ENCODE measurements around the gene HOXD10. TPM values are rescaled to one million over a fixed set of nuclear protein-coding genes. Genes with fewer than 3 reads are reported as not detected.
A peak's percentile ranks its signal among the peaks of the same experiment; 100 is the strongest.

Gene HOXD10
- total RNA-seq, 1 donor from 2014 or later, result not detected

DNA sequence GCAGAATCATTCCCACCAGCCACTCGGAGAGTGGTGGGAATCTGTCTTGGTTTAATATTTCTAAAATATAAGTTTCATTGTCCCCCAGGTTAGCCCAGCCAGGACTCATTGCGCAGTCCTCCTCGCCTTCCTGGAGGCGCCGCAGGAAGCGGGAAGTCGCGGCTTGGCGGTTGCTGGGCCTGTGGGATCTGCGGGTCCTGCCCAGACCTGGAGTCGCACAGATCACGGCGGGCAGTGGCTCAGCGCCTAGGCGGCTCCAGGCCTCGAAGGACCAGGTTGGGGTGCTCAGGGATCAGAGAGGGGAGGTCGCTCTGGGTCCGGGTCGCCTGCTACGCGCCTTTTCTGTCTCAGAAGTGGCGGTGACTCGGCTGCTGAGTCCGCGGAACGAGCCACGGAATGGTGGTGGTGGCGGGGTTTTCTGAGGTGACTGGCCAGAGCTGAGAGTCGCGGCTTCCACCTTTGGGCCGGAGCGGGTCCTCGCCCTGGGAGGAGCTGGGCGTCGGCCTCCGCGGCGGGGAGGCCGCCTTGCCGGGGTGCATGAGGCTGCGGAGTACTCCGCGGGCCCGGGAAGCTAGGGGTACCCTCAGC lies 43.2 kb downstream of the HOXD10 start:
- H3K4me1 ChIP-seq, result peaks cover 26% of the 10 kb centered on the region
- peaks cover 100% of the 10 kb centered on the region for H3K27me3 ChIP-seq (ENCODE audit: low read depth)
- DNase-seq, result no peak
- intact Hi-C loops (cut with DNase I), result no loop called here
- H3K4me3 ChIP-seq, result no peak overlapping the region
- no peaks in the 10 kb centered on the region for H3K36me3 ChIP-seq
- ATAC-seq, result peak in 1 of 2 donors; percentile 20
- H3K9me3 ChIP-seq, result no peaks in the 10 kb centered on the region
- TF ChIP-seq, protein P1, sequence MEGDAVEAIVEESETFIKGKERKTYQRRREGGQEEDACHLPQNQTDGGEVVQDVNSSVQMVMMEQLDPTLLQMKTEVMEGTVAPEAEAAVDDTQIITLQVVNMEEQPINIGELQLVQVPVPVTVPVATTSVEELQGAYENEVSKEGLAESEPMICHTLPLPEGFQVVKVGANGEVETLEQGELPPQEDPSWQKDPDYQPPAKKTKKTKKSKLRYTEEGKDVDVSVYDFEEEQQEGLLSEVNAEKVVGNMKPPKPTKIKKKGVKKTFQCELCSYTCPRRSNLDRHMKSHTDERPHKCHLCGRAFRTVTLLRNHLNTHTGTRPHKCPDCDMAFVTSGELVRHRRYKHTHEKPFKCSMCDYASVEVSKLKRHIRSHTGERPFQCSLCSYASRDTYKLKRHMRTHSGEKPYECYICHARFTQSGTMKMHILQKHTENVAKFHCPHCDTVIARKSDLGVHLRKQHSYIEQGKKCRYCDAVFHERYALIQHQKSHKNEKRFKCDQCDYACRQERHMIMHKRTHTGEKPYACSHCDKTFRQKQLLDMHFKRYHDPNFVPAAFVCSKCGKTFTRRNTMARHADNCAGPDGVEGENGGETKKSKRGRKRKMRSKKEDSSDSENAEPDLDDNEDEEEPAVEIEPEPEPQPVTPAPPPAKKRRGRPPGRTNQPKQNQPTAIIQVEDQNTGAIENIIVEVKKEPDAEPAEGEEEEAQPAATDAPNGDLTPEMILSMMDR (IDR thresholded peaks at IDR 0.05), result no peak
- no peak overlapping the region for H3K27ac ChIP-seq

DNA sequence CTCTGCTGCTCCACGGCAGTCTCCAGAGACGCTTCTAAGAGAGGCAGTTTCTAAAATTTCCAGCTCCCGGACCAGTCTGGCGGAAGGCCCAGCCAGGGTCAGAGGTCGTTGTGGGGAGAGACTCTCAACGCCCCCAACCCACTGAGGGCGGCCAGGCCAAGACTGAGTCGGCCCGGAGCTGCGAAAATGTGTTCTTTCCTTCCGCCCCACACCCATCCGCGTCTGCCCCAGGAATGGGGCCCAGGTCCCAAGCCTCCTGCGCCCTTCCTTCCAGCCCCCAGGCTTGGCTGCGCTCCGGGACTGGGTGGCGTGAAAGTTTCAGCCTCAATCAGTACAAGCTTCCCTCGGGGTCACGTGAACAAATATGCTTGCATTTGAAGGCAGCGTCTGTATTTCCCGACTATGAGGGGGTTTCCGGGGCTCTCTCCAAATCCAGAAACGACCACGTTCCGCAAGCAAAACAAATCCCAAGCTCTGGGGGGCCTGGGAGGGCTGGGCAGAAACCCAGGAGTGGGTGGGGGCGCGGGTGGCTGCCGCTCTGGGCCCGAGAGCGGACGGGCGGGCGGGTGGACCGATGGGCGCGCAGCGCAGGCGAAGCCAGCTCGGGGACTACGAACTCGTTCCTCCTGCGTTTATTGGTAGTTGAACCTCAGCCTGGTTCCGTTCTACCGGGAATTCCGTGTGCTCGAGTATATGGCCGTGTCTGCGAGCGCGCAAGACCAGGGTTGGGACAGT lies 43.8 kb downstream of the HOXD10 start:
- ATAC-seq (no peak), DNase-seq (no peak)
- Histone ChIP-seq H3K4me1 (peaks cover 26% of the 10 kb centered on the region), H3K36me3 (no peaks in the 10 kb centered on the region), H3K27ac (no peak overlapping the region), H3K9me3 (no peaks in the 10 kb centered on the region), H3K27me3 (ENCODE audit: low read depth) (peaks cover 100% of the 10 kb centered on the region), H3K4me3 (no peak overlapping the region)
- TF ChIP-seq, protein P1 (IDR thresholded peaks at IDR 0.05), result no peak
- intact Hi-C loops (cut with DNase I), result no loop called here

DNA sequence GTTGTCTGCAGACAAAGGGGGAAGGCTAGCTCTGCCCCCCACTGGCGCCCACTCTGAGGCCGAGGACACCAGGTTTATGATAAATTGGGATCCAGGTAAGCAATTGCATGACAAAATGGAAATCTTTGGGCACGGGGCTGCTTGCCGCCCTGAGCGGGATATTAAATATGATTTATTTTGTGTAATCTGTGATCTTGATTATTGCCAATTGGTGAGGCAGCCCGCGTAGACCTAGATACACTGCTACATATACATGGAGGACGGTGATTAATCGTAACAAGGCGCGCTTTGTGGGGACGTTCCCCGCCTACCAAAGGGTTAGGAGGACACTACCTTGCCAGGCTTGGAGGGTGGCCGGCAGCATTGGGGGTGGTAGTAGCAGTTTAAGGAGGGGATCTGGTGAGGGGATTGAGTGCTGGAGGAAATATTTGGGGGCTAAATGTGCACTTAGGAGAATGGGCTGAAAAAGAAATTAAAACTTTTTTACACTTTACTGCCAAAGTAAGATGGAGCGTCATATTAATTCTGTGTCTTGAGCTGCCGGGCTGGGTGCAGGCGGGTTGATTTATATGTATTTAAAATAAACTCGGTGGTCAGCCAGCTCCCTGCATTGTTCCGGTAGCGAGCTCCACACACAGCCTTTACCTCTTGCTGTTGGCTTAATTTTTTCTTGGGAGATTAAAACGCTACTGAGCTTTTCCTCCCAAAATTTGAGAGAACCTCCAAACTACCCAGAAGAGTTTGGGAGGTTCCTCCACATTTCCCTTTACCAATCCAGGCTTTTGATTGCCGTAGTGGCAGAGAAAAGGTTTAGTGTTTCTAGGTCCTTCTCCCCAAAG lies 44.6 kb downstream of the HOXD10 start:
- Histone ChIP-seq H3K36me3 (no peaks in the 10 kb centered on the region), H3K27ac (no peak overlapping the region), H3K27me3 (ENCODE audit: low read depth) (peaks cover 100% of the 10 kb centered on the region), H3K4me1 (peaks cover 26% of the 10 kb centered on the region), H3K4me3 (no peak overlapping the region), H3K9me3 (no peaks in the 10 kb centered on the region)
- TF ChIP-seq, protein P1 (IDR thresholded peaks at IDR 0.05), result no peak
- no peak for DNase-seq
- ATAC-seq, result no peak
- intact Hi-C loops (cut with DNase I), result no loop called here

DNA sequence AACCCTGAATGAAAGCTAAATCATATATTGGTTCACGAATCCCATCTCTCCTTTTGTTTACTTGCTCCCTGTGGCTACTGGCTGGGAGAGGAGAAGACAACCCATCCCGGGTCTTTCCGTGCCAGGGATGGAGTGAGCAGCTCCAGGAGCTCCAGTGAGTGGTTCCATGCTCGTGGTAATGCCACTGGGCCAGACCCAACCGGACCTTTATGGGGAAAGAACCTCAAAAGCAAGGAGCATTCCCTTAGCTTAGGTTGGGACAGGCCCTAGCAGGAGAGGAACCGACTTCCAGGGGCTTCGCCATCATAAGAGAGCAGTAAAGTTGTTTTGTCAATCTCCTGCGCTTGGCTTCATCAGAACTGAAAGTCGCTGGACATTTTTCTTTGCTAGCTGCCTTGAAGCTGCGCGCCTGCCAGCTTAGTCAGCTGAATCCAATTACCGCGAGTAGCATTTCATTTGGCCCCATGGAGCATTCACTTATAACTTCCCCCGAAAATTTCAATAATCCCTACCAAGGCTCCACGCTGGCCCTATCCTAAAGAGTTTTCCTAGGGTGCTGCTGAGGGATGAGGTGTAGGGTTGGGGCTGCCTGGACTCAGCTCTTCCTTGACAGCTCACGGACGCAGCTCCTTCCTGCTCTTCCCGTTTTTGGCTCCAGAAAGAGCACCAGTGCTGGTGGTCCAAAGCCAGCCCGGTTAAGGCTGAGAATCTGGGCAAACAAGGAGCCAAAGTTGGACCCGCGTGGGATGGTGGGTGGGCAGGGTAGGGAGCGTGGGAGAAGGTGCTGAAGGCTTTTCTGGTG lies 45.4 kb downstream of the HOXD10 start:
- no peak for ATAC-seq
- peaks cover 100% of the 10 kb centered on the region for H3K27me3 ChIP-seq (ENCODE audit: low read depth)
- H3K27ac ChIP-seq, result no peak overlapping the region
- no peaks in the 10 kb centered on the region for H3K36me3 ChIP-seq
- intact Hi-C loops (cut with DNase I), result no loop called here
- TF ChIP-seq, protein P1 (IDR thresholded peaks at IDR 0.05), result no peak
- no peak overlapping the region for H3K4me3 ChIP-seq
- H3K9me3 ChIP-seq, result no peaks in the 10 kb centered on the region
- DNase-seq, result no peak
- peaks cover 26% of the 10 kb centered on the region for H3K4me1 ChIP-seq

All from lower lobe of right lung (tissue), 2 donors.